KOPT-K1 (cell line): ENCODE measurements around the gene RGSL1.
"Not testable (repeated sequence)": the region's sequence is repeated elsewhere in the genome, so short reads cannot be mapped to it uniquely, and the experiment has no call there.

Source experiments
- H3K27ac ChIP-seq: fragments of 200-600 bp; sonication (generic); 2 replicates; pipeline ENCODE4 v1.5.1; 2016; ENCODE audit warnings: antibody characterized with exemption, mild to moderate bottlenecking, low read depth, low read length; ENCODE audit not compliant: poor library complexity, severe bottlenecking
- H3K36me3 ChIP-seq: fragments of 200-600 bp; sonication (generic); 2 replicates; pipeline ENCODE4 v1.5.1; 2017; ENCODE audit warnings: antibody characterized with exemption, mild to moderate bottlenecking, low read length, moderate library complexity; ENCODE audit not compliant: insufficient read depth
- H3K9me3 ChIP-seq: fragments of 200-600 bp; sonication (generic); 2 replicates; pipeline ENCODE4 v1.5.1; 2017; ENCODE audit warnings: antibody characterized with exemption, low read length, mild to moderate bottlenecking; ENCODE audit not compliant: insufficient read depth, poor library complexity, severe bottlenecking

Gene RGSL1

GRCh38 chr1:182478238-182478637, 28.3 kb downstream of the RGSL1 start:
- peaks cover 15% of the 10 kb centered on the region for H3K9me3 ChIP-seq
- no peaks in the 10 kb centered on the region for H3K36me3 ChIP-seq
- no peak overlapping the region for H3K27ac ChIP-seq

- H3K27ac ChIP-seq: no peak overlapping the region
- no peaks in the 10 kb centered on the region for H3K9me3 ChIP-seq
These were observed 34.1 kb downstream of the RGSL1 start for GRCh38 chr1:182484067-182484466.

GRCh38 chr1:182484531-182485257, 34.7 kb downstream of the RGSL1 start:
- Histone ChIP-seq H3K27ac (no peak overlapping the region), H3K9me3 (no peaks in the 10 kb centered on the region), H3K36me3 (no peaks in the 10 kb centered on the region)

More at GRCh38 chr1:182484067-182484466, 34.1 kb downstream of the RGSL1 start:
- no peaks in the 10 kb centered on the region for H3K36me3 ChIP-seq

- no peaks in the 10 kb centered on the region for H3K36me3 ChIP-seq
- H3K27ac ChIP-seq: no peak overlapping the region
- no peaks in the 10 kb centered on the region for H3K9me3 ChIP-seq
These were observed 35.9 kb downstream of the RGSL1 start for GRCh38 chr1:182485861-182486260.

GRCh38 chr1:182488803-182489202, 38.9 kb downstream of the RGSL1 start:
- Histone ChIP-seq H3K27ac (no peak overlapping the region), H3K9me3 (no peaks in the 10 kb centered on the region), H3K36me3 (no peaks in the 10 kb centered on the region)

- no peak overlapping the region for H3K27ac ChIP-seq
- H3K9me3 ChIP-seq: no peaks in the 10 kb centered on the region
These were observed 43.1 kb downstream of the RGSL1 start for GRCh38 chr1:182493063-182493462.

GRCh38 chr1:182495002-182495401, 45.1 kb downstream of the RGSL1 start:
- no peaks in the 10 kb centered on the region for H3K9me3 ChIP-seq
- H3K36me3 ChIP-seq: no peaks in the 10 kb centered on the region
- H3K27ac ChIP-seq: no peak overlapping the region

More at GRCh38 chr1:182493063-182493462, 43.1 kb downstream of the RGSL1 start:
- H3K36me3 ChIP-seq: no peaks in the 10 kb centered on the region

GRCh38 chr1:182495693-182496092, 45.7 kb downstream of the RGSL1 start:
- Histone ChIP-seq H3K9me3 (no peaks in the 10 kb centered on the region), H3K36me3 (no peaks in the 10 kb centered on the region), H3K27ac (no peak overlapping the region)

GRCh38 chr1:182507685-182508084, 57.7 kb downstream of the RGSL1 start:
- Histone ChIP-seq H3K27ac (no peak overlapping the region), H3K9me3 (no peaks in the 10 kb centered on the region), H3K36me3 (no peaks in the 10 kb centered on the region)

GRCh38 chr1:182515556-182515955, 65.6 kb downstream of the RGSL1 start:
- Histone ChIP-seq H3K27ac (no peak overlapping the region), H3K9me3 (no peaks in the 10 kb centered on the region), H3K36me3 (no peaks in the 10 kb centered on the region)

GRCh38 chr1:182520736-182521135, 70.8 kb downstream of the RGSL1 start:
- H3K27ac ChIP-seq: no peak overlapping the region
- no peaks in the 10 kb centered on the region for H3K36me3 ChIP-seq
- peaks cover 8% of the 10 kb centered on the region for H3K9me3 ChIP-seq

- Histone ChIP-seq H3K27ac (no peak overlapping the region), H3K36me3 (no peaks in the 10 kb centered on the region), H3K9me3 (peaks cover 8% of the 10 kb centered on the region)
These were observed 75.4 kb downstream of the RGSL1 start for GRCh38 chr1:182525342-182525741.

GRCh38 chr1:182527680-182528079, 77.7 kb downstream of the RGSL1 start:
- Histone ChIP-seq H3K9me3 (peaks cover 8% of the 10 kb centered on the region), H3K36me3 (no peaks in the 10 kb centered on the region)

GRCh38 chr1:182528206-182528605, 78.3 kb downstream of the RGSL1 start:
- H3K9me3 ChIP-seq, H3K27ac ChIP-seq, H3K36me3 ChIP-seq: not testable (repeated sequence)

More at GRCh38 chr1:182527680-182528079, 77.7 kb downstream of the RGSL1 start:
- no peak overlapping the region for H3K27ac ChIP-seq

GRCh38 chr1:182533896-182534295, 84.0 kb downstream of the RGSL1 start:
- Histone ChIP-seq H3K36me3 (no peaks in the 10 kb centered on the region), H3K27ac (no peak overlapping the region), H3K9me3 (no peaks in the 10 kb centered on the region)

GRCh38 chr1:182549346-182549745, 99.4 kb downstream of the RGSL1 start:
- no peak overlapping the region for H3K27ac ChIP-seq
- peaks cover 8% of the 10 kb centered on the region for H3K9me3 ChIP-seq

More at GRCh38 chr1:182549346-182549745, 99.4 kb downstream of the RGSL1 start:
- H3K36me3 ChIP-seq: no peaks in the 10 kb centered on the region
